Measurements from ENCODE around the gene MBD4.

Gene MBD4

DNA sequence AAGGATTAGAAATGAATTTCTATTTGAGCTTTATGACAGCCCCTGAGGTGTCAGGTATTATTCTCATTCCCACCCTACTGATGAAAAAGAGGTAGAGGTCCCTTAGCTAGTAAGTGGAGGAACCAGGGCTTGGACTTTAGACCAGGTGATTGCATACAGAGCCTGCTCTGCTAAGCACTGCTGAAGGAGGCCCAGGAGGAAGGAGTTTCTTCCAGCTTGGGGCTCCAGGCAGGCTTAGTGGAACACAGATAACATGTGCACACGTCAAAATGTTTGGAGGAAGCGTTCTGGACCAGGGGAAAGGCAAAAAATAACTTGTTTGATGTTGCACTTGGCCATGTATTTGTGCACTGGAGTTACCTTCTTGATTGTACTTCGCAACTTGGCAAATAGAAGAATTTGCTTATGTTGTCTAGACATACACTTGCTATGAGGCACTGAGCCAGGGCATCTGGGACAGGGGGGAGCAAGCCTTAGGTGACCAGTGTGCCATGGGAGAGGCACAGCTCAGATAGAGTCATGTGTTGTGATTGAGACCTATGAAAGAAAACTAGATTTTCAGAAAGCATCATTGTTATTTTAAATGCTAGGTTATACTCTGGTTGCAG is 22.7 kb upstream of the MBD4 start:
- no peak for FAIRE-seq

DNA sequence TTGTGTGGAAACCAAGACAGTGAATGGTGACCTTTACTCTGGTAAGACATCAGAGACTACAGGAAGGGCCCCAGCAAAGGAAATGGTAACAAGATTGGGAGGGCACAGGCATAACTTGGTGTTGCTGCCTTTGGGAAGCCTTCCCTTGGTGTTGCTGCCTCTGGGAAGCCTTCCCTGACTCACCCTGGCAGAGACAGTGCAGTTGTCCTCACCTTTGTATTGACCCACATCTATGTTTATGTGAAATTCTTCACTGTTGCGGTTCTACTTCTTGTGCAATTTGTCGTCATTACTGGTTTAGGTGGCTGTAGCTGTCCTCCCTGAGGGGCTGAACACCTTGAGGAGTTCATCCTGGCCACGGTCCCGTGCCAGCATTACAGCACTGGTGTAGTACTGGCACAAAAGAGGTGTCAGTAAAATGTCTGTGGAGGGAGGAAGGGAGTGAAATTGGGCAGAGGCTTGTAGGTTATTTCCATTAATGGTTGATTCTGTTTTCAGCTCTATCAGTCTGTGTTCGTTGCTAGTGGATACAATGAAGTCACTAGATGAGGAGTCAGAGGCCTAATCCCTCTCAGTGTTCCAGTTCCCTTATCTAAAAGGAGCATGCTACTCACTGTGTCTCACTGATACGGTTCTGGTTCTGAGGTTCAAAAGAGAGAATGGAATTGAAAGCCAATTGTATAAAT is 21.9 kb upstream of the MBD4 start:
- FAIRE-seq = no peak

DNA sequence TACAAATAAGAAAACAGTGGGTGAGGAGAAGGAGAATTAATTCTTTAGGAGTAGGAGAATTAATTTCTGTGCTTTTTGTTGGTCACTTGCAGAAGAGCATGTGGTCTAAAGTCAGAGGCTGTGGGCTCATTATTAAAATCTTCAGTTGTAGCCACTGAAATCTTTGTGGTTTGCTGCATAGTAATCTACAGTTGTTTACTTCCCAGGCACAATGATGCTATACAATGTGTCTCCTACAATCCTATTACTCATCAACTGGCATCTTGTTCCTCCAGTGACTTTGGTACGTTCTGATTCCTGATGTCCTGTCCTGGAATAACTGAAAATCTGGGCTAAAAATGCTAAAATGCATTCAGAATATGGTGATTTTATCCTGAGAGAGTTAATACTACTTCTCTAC is 21.3 kb upstream of the MBD4 start:
- FAIRE-seq = no peak

GRCh38 chr3:129460572-129460971 is 20.8 kb upstream of the MBD4 start:
- no peak for FAIRE-seq

DNA sequence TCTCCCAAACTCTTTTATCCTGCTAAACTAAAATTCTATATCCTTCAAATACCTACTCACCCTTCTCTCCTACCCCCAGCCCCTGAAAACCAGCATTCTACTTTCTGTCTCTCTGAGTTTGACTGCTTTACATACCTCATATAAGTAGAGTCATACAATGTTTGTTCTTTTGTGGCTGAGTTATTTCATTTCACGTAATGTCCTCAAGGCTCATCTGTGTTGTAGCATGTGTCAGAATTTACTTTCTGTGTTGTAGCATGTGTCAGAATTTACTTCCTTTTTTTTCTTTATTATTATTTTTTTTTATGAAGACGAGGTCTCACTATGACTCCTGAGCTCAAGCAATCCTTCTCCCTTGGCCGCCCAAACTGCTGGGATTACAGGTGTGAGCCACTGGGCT is 20.4 kb upstream of the MBD4 start:
- FAIRE-seq = no peak

DNA sequence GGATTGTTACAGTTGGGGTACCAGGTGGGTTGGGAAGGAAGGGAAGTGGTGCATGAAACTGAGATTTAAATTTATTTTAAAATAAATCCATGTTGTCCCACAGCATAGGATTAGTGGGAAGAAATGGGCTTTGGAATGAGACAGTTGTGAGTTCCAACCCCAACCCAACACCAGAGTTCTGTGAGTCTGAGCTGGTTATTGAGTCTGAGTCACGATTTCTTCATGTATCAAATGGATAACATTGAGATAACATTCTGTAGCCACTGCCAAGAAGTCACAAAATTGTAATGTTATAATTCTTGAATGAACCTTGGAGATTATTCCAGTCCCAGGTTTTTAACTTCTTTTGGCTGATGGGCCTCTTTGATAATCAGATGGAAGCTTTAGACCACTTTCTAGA is 14.0 kb upstream of the MBD4 start:
- FAIRE-seq = no peak

GRCh38 chr3:129449279-129450115 is 9.7 kb upstream of the MBD4 start:
- FAIRE-seq = no peak

GRCh38 chr3:129448186-129448895 is 8.6 kb upstream of the MBD4 start:
- no peak for FAIRE-seq

GRCh38 chr3:129446926-129447325 is 7.2 kb upstream of the MBD4 start:
- FAIRE-seq = no peak

DNA sequence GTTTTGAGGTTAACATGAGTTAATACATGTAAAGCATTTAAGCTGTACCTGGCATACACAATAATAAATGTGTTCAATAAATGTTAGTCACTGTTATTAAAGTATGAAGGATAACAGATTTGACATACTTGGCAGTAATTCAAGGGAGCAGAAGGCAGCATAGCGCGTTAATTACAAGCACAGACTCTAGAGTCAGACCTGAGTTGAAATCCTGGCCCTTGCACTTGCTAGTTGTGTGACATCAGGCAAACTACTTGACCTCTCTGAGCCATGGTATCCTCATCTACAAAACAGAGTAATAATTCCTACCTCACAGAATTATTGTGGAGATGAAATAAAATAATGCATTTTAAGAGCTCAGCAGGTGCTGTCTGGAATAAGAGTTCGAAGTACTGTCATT is 5.7 kb upstream of the MBD4 start:
- FAIRE-seq = no peak

- FAIRE-seq = no peak
Measured at GRCh38 chr3:129442947-129443346, 3.2 kb upstream of the MBD4 start.

DNA sequence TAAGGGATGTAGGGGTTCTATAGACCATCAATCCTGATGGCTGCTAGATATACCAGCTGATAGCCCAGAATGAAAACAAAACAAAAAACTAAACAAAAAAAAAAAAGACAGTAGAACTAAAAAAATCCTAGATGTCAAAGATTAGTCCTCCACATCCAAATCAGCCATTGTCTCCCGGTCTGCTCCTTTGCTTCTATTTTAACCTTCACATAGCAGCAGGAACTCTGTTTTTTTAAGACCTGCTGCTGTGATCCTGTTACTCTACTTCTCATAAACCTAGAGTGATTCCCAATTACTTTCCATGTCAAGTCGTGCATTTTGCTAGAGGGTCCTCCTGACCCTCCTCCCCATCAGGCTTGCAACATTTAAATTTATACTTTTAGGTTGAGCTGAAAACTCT is 2.7 kb upstream of the MBD4 start:
- no peak for FAIRE-seq

- FAIRE-seq = no peak
Measured at GRCh38 chr3:129441782-129442181, 2.0 kb upstream of the MBD4 start.

DNA sequence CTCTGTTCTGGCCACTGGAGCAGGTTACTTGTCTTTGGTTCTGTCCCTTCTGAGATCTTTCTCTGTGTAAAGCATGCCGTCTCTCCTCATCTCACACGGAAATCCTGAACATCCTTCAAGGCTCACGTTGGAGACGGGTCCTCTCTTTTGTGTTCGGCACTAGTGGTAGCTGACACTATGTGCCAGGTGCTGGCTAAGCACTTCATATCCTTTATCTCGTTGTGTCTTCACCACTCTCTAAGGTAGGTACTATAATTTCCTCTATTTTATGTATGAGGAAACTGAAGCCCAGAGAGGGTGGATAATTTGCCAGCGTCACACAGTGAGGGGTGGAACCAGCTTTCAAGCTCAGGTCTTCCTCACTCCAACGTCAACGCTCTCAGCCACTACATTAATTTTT is 1.5 kb upstream of the MBD4 start:
- no peak for FAIRE-seq

DNA sequence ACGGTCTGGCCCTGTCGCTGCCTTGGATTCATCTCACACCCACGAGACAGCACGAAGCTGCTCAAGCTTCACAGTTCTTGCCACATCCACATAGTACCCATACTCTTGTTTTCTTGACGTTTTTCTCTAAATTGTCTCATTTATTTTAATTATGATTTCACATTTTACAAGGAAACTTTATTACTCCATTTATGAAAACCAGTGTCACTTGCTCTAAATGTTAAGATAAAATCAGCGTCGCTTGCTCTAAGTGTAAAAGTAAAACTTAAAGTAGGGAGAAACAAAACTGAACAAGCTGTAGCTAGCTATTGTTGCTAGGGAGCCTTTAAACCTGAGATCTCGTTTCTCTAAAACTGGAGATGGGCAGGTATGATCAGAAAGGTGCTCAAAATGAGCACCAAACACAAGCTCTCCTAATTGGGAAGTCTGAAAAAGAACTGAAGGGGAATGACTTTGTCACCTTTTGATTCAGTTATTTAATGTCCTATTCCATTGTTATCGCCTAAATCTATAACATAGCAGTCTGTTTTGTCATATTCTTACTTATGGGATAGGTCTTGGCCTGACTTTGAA is 956 bp upstream of the MBD4 start:
- no peak for FAIRE-seq

- FAIRE-seq = no peak
Measured at GRCh38 chr3:129439226-129439816, 427 bp downstream of the MBD4 start.

DNA sequence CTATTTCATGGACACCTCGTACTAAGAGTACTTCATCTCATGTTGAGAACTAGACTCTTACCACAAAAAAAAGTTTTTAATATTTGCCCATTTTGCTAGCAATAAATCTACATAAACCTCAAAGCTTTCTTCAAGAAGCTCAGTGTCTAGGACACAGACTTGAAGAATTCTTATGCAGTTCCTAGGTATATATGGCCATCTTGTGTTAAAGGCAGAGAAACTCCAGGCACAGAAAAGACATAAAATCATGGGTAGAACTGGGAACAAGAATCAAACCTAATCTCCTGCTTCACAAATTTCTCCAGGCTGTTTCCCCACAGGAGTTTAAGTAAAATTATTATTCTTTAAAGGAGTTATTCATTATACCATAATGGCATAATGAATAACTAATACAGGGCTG is 4.4 kb downstream of the MBD4 start:
- FAIRE-seq = no peak

DNA sequence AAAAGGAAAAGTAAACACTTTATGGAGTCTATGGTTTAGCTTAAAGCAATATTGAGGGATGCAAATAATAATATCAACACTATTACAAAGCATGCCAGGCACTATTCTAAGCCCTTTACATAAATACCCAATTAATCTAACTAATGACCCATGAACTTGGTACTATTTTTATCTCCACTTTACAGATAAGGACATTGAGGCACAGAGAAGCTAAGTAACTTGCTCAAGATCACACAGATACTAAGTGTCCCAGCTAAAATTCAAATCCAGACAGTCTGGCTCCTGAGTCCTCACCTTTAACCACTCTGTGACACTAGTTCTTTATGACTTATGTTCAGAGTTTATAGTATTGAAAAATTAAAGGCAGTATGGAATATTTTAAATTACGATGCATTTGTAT is 5.6 kb downstream of the MBD4 start:
- no peak for FAIRE-seq

DNA sequence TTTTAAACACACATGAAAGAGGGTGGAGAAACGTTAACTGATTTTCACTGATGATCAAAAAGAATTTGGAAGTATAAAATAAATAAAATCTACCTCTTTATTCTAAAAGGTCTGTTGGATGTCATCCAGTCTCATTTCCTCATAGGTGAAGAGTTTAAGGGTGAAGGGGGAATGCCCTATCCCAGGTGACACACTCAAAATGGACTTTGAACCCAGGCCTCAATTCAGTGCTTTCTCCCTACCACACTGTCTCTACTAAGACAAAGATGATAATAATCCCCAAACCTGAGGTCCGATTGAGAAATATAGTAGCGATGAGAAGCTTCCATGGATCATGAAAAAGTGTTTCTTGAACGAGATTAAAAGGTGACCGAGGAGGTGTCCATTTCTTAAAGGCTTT is 6.2 kb downstream of the MBD4 start:
- no peak for FAIRE-seq

- no peak for FAIRE-seq
Measured at GRCh38 chr3:129432671-129433070, 7.1 kb downstream of the MBD4 start.

GRCh38 chr3:129432036-129432435 is 7.7 kb downstream of the MBD4 start:
- FAIRE-seq = no peak

GRCh38 chr3:129429602-129430001 is 10.1 kb downstream of the MBD4 start:
- no peak for FAIRE-seq

DNA sequence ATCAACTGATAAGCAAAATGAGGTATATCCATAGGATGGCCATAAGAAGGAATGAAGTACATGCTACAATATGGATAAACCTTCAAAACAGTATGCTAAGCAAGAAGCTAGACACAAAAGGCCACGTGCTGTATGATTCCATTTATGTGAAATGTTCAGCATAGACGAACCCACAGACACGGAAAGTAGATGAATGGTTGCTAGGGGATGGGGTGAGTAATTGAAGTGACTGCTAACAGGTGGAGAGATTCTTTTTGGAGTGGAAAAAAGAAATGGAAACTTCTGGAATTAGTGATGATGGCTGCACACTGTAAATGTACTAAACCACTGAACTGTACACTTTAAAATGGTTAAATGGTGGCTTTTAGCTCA is 10.7 kb downstream of the MBD4 start:
- FAIRE-seq = no peak
